Measurements from ENCODE around the gene SNX27. TPM values are rescaled to one million over a fixed set of nuclear protein-coding genes. Genes with fewer than 3 reads are reported as not detected.

The SNX27 gene
- total and polyA plus RNA-seq, 2 donors (not counting 3 experiments of a cell fraction or from before 2014, with no cell fraction given), result 8.1 to 24.9 TPM

GRCh38 chr1:151615711-151616504 is 4.1 kb downstream of the SNX27 start:
- BruUV-seq (replicated peaks), result no TSS peak
- no peak overlapping the region for H3K4me2 ChIP-seq (ENCODE audit: insufficient read depth, low read length)
- CTCF ChIA-PET, result interaction anchor here (0.8 kb wide), 1 partner anchor 12 kb away, joined by 3 read pairs; no protein-coding TSS in a partner anchor
- no peak for TF ChIP-seq JUN (IDR thresholded peaks at IDR 0.05; ENCODE audit: borderline replicate concordance, insufficient read depth, insufficient read length, low read depth)
- TF ChIP-seq GATA2 (IDR thresholded peaks at IDR 0.05; ENCODE audit: insufficient read depth, insufficient read length, low read depth, low read length), result no peak
- TF ChIP-seq FOS (IDR thresholded peaks at IDR 0.05; ENCODE audit: borderline replicate concordance, insufficient read depth, low read length), result no peak
- TF ChIP-seq POLR2A (IDR thresholded peaks at IDR 0.05; ENCODE audit: low read depth, low read length), result no peak
- TF ChIP-seq, protein P1, sequence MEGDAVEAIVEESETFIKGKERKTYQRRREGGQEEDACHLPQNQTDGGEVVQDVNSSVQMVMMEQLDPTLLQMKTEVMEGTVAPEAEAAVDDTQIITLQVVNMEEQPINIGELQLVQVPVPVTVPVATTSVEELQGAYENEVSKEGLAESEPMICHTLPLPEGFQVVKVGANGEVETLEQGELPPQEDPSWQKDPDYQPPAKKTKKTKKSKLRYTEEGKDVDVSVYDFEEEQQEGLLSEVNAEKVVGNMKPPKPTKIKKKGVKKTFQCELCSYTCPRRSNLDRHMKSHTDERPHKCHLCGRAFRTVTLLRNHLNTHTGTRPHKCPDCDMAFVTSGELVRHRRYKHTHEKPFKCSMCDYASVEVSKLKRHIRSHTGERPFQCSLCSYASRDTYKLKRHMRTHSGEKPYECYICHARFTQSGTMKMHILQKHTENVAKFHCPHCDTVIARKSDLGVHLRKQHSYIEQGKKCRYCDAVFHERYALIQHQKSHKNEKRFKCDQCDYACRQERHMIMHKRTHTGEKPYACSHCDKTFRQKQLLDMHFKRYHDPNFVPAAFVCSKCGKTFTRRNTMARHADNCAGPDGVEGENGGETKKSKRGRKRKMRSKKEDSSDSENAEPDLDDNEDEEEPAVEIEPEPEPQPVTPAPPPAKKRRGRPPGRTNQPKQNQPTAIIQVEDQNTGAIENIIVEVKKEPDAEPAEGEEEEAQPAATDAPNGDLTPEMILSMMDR (IDR thresholded peaks at IDR 0.05; ENCODE audit: extremely low read depth in 1 of 2, insufficient read depth in 1 of 2, low read depth in 1 of 2, low read length in 2 of 2), result no peak
- TF ChIP-seq, protein P2, sequence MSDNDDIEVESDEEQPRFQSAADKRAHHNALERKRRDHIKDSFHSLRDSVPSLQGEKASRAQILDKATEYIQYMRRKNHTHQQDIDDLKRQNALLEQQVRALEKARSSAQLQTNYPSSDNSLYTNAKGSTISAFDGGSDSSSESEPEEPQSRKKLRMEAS (IDR thresholded peaks at IDR 0.05; ENCODE audit: insufficient read depth, insufficient read length), result no peak
- TF ChIP-seq EZH2 (IDR thresholded peaks at IDR 0.05; ENCODE audit: borderline replicate concordance, low read depth, low read length, severe bottlenecking), result no peak
- TF ChIP-seq POLR2AphosphoS5 (IDR thresholded peaks at IDR 0.05; ENCODE audit: insufficient read depth, low read depth, low read length), result no peak
- no peak for TF ChIP-seq MYC (IDR thresholded peaks at IDR 0.05; ENCODE audit: low read depth, low read length)
- no peaks in the 10 kb centered on the region for H4K20me1 ChIP-seq (replicated peaks; ENCODE audit: control insufficient read depth, extremely low read depth, insufficient read depth, low read length)
- H3K9me3 ChIP-seq (replicated peaks; ENCODE audit: control insufficient read depth, insufficient read depth, low read length), result no peaks in the 10 kb centered on the region
- POLR2A ChIA-PET, result no interaction called here
- dilution Hi-C loops (cut with MboI; ENCODE audit: extremely low pct_ligation_motif_present, low sequenced_read_pairs) (no loop called here), intact Hi-C loops (cut with micrococcal nuclease) (no loop called here)
- no peak for DNase-seq (ENCODE audit: low read depth, low spot score)
- H3K79me2 ChIP-seq (ENCODE audit: control insufficient read depth, insufficient read depth, low read length), result peaks cover 25% of the 10 kb centered on the region
- H3K9me1 ChIP-seq (replicated peaks; ENCODE audit: control insufficient read depth, extremely low read depth, insufficient read depth, low read length), result no peaks in the 10 kb centered on the region
- no peak overlapping the region for H3K9ac ChIP-seq (replicated peaks; ENCODE audit: extremely low read depth, insufficient read depth, low read length)
- H3K27ac ChIP-seq (ENCODE audit: insufficient read depth, low read depth, low read length), result no peak overlapping the region
- H3K4me3 ChIP-seq (replicated peaks in 1 of 3; ENCODE audit: insufficient read depth in 1 of 3, low read depth in 1 of 3, low read length in 3 of 3), result no peak overlapping the region
- H3K27me3 ChIP-seq (ENCODE audit: control insufficient read depth in 2 of 2, insufficient read depth in 2 of 2, low read length in 2 of 2), result no peaks in the 10 kb centered on the region
- H3K4me1 ChIP-seq (ENCODE audit: control insufficient read depth, extremely low read depth, insufficient read depth, low read length), result peaks cover 8% of the 10 kb centered on the region
- FAIRE-seq, result no peak
- no peak overlapping the region for H2AFZ ChIP-seq (ENCODE audit: low read depth, low read length)
- no peaks in the 10 kb centered on the region for H3K36me3 ChIP-seq (ENCODE audit: control insufficient read depth in 2 of 2, extremely low read depth in 1 of 2, insufficient read depth in 2 of 2, low read length in 2 of 2)

Data from endothelial cell of umbilical vein (primary cell).